GM18517 (cell line): ENCODE measurements around the gene SIRPA.

ENCODE experiments used
- ATAC-seq: cut with Tn5 transposase; IDR thresholded peaks from one replicate; pipeline ENCODE4 v1.9.1; 2021; ENCODE audit warnings: mild to moderate bottlenecking, moderate library complexity; ENCODE audit not compliant: unreplicated experiment

The SIRPA gene

GRCh38 chr20:1870323-1870722 lies 24.9 kb upstream of the SIRPA start:
- ATAC-seq: no peak

- peak; percentile 60 for ATAC-seq
Observed at GRCh38 chr20:1870792-1871550, 24.2 kb upstream of the SIRPA start.

- no peak for ATAC-seq
Observed at GRCh38 chr20:1871807-1872458, 23.3 kb upstream of the SIRPA start.

- ATAC-seq: no peak
Observed at GRCh38 chr20:1872459-1873097, 22.6 kb upstream of the SIRPA start.

DNA sequence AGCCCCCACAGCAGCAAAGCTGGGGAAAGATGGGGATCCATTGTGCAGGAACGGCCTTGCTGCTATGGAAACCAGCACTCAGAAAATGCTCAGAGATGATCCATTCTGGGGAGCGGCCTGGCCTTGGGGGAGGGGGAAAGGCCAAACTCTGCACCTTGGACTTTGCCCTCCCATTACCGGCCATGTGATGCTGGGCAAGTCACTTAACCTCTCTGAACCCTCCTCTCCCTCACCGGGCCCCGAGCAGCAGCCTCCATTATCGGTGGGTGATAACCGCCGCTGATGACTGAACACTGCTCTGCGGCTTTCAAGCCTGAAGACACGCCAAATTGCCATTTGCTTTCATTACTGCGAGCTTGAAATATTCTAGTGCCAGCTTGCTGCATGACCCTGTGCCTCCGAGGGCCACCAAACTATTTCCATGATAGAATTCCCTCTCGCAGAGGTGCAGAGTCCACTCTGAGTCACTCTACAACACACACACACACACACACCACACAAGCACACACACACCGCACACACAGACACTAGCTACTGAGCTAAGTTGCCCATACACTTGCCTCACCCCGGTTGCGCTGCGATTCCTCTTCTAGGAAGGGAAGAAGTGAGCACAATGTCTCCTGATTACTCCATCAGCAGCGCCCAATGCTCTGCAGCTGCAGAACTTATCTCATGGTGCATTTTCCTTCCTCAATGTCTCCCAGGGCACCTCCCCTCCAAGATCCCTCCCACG lies 20.6 kb upstream of the SIRPA start:
- no peak for ATAC-seq

GRCh38 chr20:1875183-1875554 lies 20.0 kb upstream of the SIRPA start:
- no peak for ATAC-seq

GRCh38 chr20:1875762-1876161 lies 19.4 kb upstream of the SIRPA start:
- ATAC-seq: no peak

GRCh38 chr20:1876217-1876921 lies 18.8 kb upstream of the SIRPA start:
- no peak for ATAC-seq

DNA sequence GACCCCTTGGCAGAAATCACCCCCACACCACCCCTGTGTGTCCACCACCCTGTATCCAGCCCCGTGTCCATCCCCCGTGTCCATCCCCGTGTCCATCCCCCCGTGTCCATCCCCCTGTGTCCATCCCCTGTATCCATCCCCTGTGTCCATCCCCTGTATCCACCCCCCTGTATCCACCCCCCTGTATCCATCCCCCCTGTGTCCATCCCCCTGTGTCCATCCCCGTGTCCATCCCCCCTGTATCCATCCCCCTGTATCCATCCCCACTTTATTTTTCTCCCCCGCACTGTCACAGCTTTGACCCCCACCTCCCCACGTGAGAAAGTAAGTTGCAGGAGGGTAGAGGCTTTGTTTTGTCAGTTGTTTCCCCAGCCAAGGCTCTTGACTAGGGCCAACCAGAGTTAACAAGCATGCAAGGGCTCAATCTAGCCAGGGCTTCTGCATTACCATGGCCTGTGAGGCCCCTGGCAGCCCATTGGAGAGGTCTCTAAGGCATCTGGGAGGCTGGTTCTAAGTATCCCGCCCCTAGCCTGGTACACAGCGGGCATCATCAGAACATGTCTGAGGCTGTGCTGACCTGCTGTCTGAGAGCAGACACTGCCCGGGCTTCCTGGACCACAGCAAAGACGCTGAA lies 18.1 kb upstream of the SIRPA start:
- no peak for ATAC-seq

DNA sequence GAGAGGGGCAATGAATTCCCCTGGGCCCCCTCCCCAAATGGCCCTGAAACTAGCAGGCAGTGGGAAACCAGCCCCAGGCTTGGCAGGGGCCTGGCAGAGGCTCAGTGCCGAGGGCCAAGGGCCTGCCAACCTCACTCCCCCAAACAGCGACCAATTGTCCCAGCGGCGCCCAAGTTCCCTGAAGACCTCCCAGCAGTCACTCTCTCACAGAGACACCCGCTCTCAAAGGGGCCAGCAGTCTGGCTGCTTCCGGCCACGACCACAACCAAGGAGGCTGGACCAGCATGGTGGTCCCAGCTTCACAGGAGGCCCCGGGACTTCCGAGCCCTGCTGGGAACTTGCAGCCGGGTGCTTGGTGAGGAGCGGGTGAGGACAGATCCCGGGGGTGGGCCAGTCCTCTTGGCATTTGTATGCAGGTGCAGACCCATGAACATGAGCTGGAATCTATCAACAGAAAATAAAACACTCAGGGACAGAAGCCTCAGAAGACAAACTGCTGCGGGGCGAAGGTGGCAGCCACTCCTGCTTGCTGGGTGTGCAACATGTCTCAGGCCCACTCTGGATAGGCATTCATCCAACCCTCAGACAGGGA lies 17.5 kb upstream of the SIRPA start:
- ATAC-seq: no peak

DNA sequence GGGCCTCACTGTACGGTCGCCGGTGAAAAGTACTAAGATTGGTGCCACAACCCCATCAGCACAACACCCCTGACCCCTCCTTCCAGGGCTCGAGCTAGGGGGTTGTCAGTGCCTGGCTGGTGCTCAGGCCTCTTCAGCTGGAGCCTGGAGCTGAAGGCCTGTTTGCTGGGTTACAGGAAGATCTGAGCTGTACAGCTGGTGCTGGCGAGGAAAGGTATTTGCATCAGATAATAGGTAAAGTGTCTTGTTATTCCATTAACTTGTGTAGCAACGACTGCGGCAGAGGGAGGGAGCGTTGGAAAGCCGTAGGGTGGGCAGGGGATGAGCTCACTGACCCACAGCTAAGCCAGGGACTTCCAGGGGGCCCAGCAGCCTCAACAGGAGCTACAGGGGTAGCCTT lies 15.8 kb upstream of the SIRPA start:
- no peak for ATAC-seq

- ATAC-seq: no peak
Observed at GRCh38 chr20:1879934-1880333, 15.3 kb upstream of the SIRPA start.

GRCh38 chr20:1880529-1881239 lies 14.5 kb upstream of the SIRPA start:
- no peak for ATAC-seq

- ATAC-seq: no peak
Observed at GRCh38 chr20:1881240-1881835, 13.9 kb upstream of the SIRPA start.

- no peak for ATAC-seq
Observed at GRCh38 chr20:1882026-1882425, 13.2 kb upstream of the SIRPA start.

GRCh38 chr20:1883986-1884385 lies 11.2 kb upstream of the SIRPA start:
- no peak for ATAC-seq

- ATAC-seq: no peak
Observed at GRCh38 chr20:1885254-1885653, 10.0 kb upstream of the SIRPA start.

- ATAC-seq: no peak
Observed at GRCh38 chr20:1885940-1886693, 9.1 kb upstream of the SIRPA start.
